Activated T-cell treated with anti-CD3 and anti-CD28 coated beads, Interleukin-2, amount 50 U/mL, for 1 hour (primary cell): ENCODE measurements around the gene MAPKBP1.

ENCODE experiments used
- DNase-seq: peaks from one replicate; pipeline ENCODE4 v3.0.0-alpha.2; 2020

MAPKBP1 gene

GRCh38 chr15:41806291-41807181, 32.3 kb downstream of the MAPKBP1 start:
- no peak for DNase-seq

- no peak for DNase-seq
Observed at GRCh38 chr15:41809121-41809520, 34.8 kb downstream of the MAPKBP1 start.

- DNase-seq = no peak
Observed at GRCh38 chr15:41809526-41810220, 35.4 kb downstream of the MAPKBP1 start.

- no peak for DNase-seq
Observed at GRCh38 chr15:41810651-41811431, 36.6 kb downstream of the MAPKBP1 start.

- DNase-seq = peak; percentile 77
Observed at GRCh38 chr15:41811432-41812195, 37.3 kb downstream of the MAPKBP1 start.

- no peak for DNase-seq
Observed at GRCh38 chr15:41812820-41813375, 38.6 kb downstream of the MAPKBP1 start.

GRCh38 chr15:41813426-41813825, 39.1 kb downstream of the MAPKBP1 start:
- no peak for DNase-seq

GRCh38 chr15:41814534-41814933, 40.2 kb downstream of the MAPKBP1 start:
- DNase-seq = no peak

- DNase-seq = no peak
Observed at GRCh38 chr15:41816788-41817187, 42.5 kb downstream of the MAPKBP1 start.

GRCh38 chr15:41817327-41817726, 43.0 kb downstream of the MAPKBP1 start:
- DNase-seq = no peak

- DNase-seq = no peak
Observed at GRCh38 chr15:41817781-41818180, 43.5 kb downstream of the MAPKBP1 start.

GRCh38 chr15:41819455-41820050, 45.3 kb downstream of the MAPKBP1 start:
- no peak for DNase-seq

- DNase-seq = no peak
Observed at GRCh38 chr15:41820791-41821423, 46.6 kb downstream of the MAPKBP1 start.

- no peak for DNase-seq
Observed at GRCh38 chr15:41821831-41822230, 47.5 kb downstream of the MAPKBP1 start.

- no peak for DNase-seq
Observed at GRCh38 chr15:41822471-41822870, 48.2 kb downstream of the MAPKBP1 start.

- no peak for DNase-seq
Observed at GRCh38 chr15:41822957-41823356, 48.7 kb downstream of the MAPKBP1 start.

GRCh38 chr15:41823502-41823901, 49.2 kb downstream of the MAPKBP1 start:
- no peak for DNase-seq

GRCh38 chr15:41824062-41824745, 49.9 kb downstream of the MAPKBP1 start:
- no peak for DNase-seq

- DNase-seq = no peak
Observed at GRCh38 chr15:41825145-41825544, 50.9 kb downstream of the MAPKBP1 start.
